Mesothelial cell of epicardium (in vitro differentiated cells): ENCODE results near the gene NLRC3. TPM values are rescaled to one million over a fixed set of nuclear protein-coding genes. Genes with fewer than 3 reads are reported as not detected.

Source experiments
- DNase-seq, 2 experiments: peaks; one replicate each; pipeline ENCODE4 v3.0.0; 2021; ENCODE audit warnings: low spot score in 2 of 2; ENCODE audit not compliant: unreplicated experiment in 2 of 2
- H3K27ac Mint-ChIP-seq: 2 replicates; pipeline ENCODE4 v1.8.0; 2021; ENCODE audit warnings: mixed read lengths
- H3K27me3 Mint-ChIP-seq: 2 replicates; pipeline ENCODE4 v1.8.0; 2021; ENCODE audit warnings: low read depth, mixed read lengths
- H3K36me3 Mint-ChIP-seq: 2 replicates; pipeline ENCODE4 v1.8.0; 2021; ENCODE audit warnings: mixed read lengths
- H3K4me1 Mint-ChIP-seq: 2 replicates; pipeline ENCODE4 v1.8.0; 2021; ENCODE audit warnings: mixed read lengths
- H3K4me3 Mint-ChIP-seq: 2 replicates; pipeline ENCODE4 v1.8.0; 2021; ENCODE audit warnings: mild to moderate bottlenecking, moderate library complexity, mixed read lengths
- H3K9me3 Mint-ChIP-seq: 2 replicates; pipeline ENCODE4 v1.8.0; 2021; ENCODE audit warnings: mixed read lengths
- total RNA-seq: library from RNA; stranded (reverse); gene quantifications from 3 replicates; pipeline ENCODE4 v1.2.1, GENCODE V29; 2021
- TF ChIP-seq, protein P1 (sequence below): fragments of 200-600 bp; sonication (generic); IDR thresholded peaks from one replicate; pipeline ENCODE4 v1.5.0; 2021; ENCODE audit warnings: antibody characterized with exemption; ENCODE audit not compliant: unreplicated experiment

NLRC3 gene
- total RNA-seq, 1 donor from 2014 or later: 0.13 TPM

DNA sequence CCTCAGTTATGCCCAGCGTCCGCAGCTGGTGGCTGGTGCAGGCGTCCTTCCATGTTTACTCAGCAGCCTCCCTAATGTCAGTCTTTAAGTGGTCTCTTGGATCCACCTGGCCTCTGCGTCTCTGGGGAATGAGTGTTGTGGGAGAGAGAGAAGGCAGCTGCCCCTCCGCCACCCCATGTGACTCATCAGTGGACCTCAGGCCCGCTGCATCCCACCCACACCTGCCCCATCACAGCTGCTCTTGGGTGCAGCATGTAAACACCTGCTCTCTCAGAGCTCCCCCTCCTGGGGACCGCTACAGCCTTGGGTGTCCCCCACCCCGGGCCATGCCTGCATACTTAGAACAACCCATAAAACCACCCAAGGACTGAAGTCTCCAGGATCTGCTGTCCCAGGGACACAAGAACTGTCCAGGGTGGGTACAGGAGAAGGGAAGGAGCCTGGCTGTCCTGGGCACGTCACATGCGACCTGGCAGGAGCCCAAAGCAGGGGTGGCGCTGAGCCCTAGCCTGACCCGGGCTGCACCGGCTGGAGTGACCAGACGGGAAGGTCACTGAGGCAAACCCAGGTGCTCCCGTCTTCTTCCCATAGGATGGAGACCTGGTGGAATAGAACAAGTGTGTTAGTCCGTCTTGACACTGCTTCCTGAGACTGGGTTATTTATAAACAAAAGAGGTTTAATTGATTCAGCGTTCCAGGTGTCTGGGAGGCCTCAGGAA lies 86.1 kb downstream of the NLRC3 start:
- Mint-ChIP-seq H3K4me1 (no peaks in the 10 kb centered on the region), H3K9me3 (no peaks in the 10 kb centered on the region), H3K27ac (no peak overlapping the region), H3K27me3 (no peaks in the 10 kb centered on the region), H3K4me3 (no peak overlapping the region), H3K36me3 (peaks cover 3% of the 10 kb centered on the region)
- TF ChIP-seq, protein P1, sequence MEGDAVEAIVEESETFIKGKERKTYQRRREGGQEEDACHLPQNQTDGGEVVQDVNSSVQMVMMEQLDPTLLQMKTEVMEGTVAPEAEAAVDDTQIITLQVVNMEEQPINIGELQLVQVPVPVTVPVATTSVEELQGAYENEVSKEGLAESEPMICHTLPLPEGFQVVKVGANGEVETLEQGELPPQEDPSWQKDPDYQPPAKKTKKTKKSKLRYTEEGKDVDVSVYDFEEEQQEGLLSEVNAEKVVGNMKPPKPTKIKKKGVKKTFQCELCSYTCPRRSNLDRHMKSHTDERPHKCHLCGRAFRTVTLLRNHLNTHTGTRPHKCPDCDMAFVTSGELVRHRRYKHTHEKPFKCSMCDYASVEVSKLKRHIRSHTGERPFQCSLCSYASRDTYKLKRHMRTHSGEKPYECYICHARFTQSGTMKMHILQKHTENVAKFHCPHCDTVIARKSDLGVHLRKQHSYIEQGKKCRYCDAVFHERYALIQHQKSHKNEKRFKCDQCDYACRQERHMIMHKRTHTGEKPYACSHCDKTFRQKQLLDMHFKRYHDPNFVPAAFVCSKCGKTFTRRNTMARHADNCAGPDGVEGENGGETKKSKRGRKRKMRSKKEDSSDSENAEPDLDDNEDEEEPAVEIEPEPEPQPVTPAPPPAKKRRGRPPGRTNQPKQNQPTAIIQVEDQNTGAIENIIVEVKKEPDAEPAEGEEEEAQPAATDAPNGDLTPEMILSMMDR: no peak
- DNase-seq: no peak

Other genes starting within 250 kb of the NLRC3 start
- 0.35 to 0.63 TPM (median 0.47 TPM) in 3 replicates for gene OR2C1, start 221.5 kb downstream of the NLRC3 start, total RNA-seq
- 18.4 to 19.7 TPM (median 18.9 TPM) in 3 replicates for gene ZSCAN32, start 176.4 kb downstream of the NLRC3 start, total RNA-seq
- 18.1 to 19.3 TPM (median 19.3 TPM) in 3 replicates for gene ZNF174, start 176.2 kb downstream of the NLRC3 start, total RNA-seq
- 3.5 to 3.9 TPM (median 3.6 TPM) in 3 replicates for gene ZNF597, start 133.9 kb downstream of the NLRC3 start, total RNA-seq
- gene NAA60, start 133.7 kb downstream of the NLRC3 start, total RNA-seq: 49.7 to 52.2 TPM (median 50.6 TPM) in 3 replicates
- gene C16orf90, start 81.9 kb downstream of the NLRC3 start, total RNA-seq: not detected in 3 replicates
- gene CLUAP1, start 76.4 kb downstream of the NLRC3 start, total RNA-seq: 30.1 to 36.4 TPM (median 36.0 TPM) in 3 replicates
- gene SLX4, start 34.2 kb upstream of the NLRC3 start, total RNA-seq: 11.0 to 12.0 TPM (median 11.1 TPM) in 3 replicates
- gene DNASE1, start 77.3 kb upstream of the NLRC3 start, total RNA-seq: 43.4 to 48.7 TPM (median 46.0 TPM) in 3 replicates
- 141 to 149 TPM (median 142 TPM) in 3 replicates for gene TRAP1, start 140.1 kb upstream of the NLRC3 start, total RNA-seq